Cardiac muscle cell (in vitro differentiated cells and primary cell): ENCODE results near the gene FOSL2. TPM values are rescaled to one million over a fixed set of nuclear protein-coding genes. Genes with fewer than 3 reads are reported as not detected.

Experiments
- DNase-seq, 2 donors: peaks; one replicate each; pipeline versions ENCODE4 v3.0.0 to v3.0.0-alpha.2; 2010 to 2017; ENCODE audit warnings: low read depth in 1 of 2, low spot score in 1 of 2
- H3K27ac ChIP-seq: fragments of 200-600 bp; sonication (generic); 2 replicates; pipeline ENCODE4 v1.5.1; 2016
- H3K27me3 ChIP-seq: fragments of 200-600 bp; sonication (generic); 2 replicates; pipeline ENCODE4 v1.6.0; 2016; ENCODE audit warnings: control low read depth
- H3K36me3 ChIP-seq: fragments of 200-600 bp; sonication (generic); 2 replicates; pipeline ENCODE4 v1.5.1; 2016; ENCODE audit warnings: control low read depth
- H3K4me1 ChIP-seq: fragments of 200-600 bp; sonication (generic); 2 replicates; pipeline ENCODE4 v1.8.1; 2017; ENCODE audit warnings: low read depth, mild to moderate bottlenecking, mixed run types
- H3K4me3 ChIP-seq: fragments of 200-600 bp; sonication (generic); 2 replicates; pipeline ENCODE4 v1.5.1; 2016; ENCODE audit warnings: mild to moderate bottlenecking
- H3K9me3 ChIP-seq: fragments of 200-600 bp; sonication (generic); 2 replicates; pipeline ENCODE4 v1.5.1; 2017; ENCODE audit warnings: low read depth, mild to moderate bottlenecking, control low read depth
- polyA plus RNA-seq: library from polyadenylated mRNA; unstranded; fragments of >200 nt; fragmentation: Nextera tagmentation; extraction: Ambion mirVana; gene quantifications from 2 replicates; pipeline ENCODE4 v1.2.1, GENCODE V29; 2016
- total RNA-seq: library from RNA; depleted of rRNA; stranded (reverse); fragments of >200 nt; gene quantifications from 2 replicates; pipeline ENCODE4 v1.2.3, GENCODE V29; 2016
- TF ChIP-seq, protein P1 (sequence below): IDR thresholded peaks from 2 replicates; pipeline ENCODE4 v1.5.1; 2012; ENCODE audit warnings: low read depth, mild to moderate bottlenecking, low read length

The FOSL2 gene
- total and polyA plus RNA-seq, 2 experiments from 2014 or later: 2.0 to 3.5 TPM

DNA sequence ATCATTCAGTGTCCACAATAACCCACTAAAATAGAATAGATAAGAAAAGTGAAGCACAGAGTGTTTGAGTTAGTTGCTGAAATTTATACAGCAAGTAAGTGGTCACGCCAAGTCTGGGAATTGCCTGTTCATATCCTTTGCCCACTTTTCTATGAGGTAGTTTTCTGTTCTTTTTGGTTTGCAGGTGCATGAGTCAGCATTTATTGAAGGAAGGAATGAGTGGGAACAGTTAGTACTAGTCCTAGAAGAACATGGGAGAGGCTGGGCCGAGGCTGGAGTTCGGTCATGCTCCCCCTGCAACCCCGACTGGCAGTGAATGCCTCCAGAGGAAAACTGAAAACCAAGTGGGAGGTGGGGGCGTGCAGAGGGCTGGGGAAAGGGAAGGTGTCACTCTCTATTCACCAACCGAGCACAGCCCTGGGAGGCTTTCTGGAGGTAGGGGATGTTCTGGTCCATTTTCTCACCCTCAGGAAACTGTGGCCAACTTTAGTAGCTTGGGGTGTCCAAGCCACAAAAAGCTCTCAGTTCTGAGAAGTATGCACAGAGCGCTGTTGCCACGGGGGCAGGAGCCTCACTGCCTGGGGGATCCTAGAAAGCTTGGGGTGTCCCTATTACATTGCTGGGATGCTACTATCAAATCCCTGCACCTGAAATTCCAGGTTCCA, 41.4 kb downstream of the FOSL2 start:
- H3K27me3 ChIP-seq: no peaks in the 10 kb centered on the region
- H3K36me3 ChIP-seq: no peaks in the 10 kb centered on the region
- TF ChIP-seq, protein P1, sequence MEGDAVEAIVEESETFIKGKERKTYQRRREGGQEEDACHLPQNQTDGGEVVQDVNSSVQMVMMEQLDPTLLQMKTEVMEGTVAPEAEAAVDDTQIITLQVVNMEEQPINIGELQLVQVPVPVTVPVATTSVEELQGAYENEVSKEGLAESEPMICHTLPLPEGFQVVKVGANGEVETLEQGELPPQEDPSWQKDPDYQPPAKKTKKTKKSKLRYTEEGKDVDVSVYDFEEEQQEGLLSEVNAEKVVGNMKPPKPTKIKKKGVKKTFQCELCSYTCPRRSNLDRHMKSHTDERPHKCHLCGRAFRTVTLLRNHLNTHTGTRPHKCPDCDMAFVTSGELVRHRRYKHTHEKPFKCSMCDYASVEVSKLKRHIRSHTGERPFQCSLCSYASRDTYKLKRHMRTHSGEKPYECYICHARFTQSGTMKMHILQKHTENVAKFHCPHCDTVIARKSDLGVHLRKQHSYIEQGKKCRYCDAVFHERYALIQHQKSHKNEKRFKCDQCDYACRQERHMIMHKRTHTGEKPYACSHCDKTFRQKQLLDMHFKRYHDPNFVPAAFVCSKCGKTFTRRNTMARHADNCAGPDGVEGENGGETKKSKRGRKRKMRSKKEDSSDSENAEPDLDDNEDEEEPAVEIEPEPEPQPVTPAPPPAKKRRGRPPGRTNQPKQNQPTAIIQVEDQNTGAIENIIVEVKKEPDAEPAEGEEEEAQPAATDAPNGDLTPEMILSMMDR: no peak
- no peak overlapping the region for H3K27ac ChIP-seq
- H3K4me1 ChIP-seq: peaks cover 10% of the 10 kb centered on the region
- no peak for DNase-seq
- H3K9me3 ChIP-seq: no peaks in the 10 kb centered on the region
- H3K4me3 ChIP-seq: no peak overlapping the region

- no peak for DNase-seq
- Histone ChIP-seq H3K9me3 (no peaks in the 10 kb centered on the region), H3K4me3 (no peak overlapping the region), H3K4me1 (peaks cover 10% of the 10 kb centered on the region), H3K27me3 (no peaks in the 10 kb centered on the region), H3K36me3 (no peaks in the 10 kb centered on the region), H3K27ac (no peak overlapping the region)
- TF ChIP-seq, protein P1: no peak
These were observed 41.9 kb downstream of the FOSL2 start for GRCh38 chr2:28434600-28434989.

DNA sequence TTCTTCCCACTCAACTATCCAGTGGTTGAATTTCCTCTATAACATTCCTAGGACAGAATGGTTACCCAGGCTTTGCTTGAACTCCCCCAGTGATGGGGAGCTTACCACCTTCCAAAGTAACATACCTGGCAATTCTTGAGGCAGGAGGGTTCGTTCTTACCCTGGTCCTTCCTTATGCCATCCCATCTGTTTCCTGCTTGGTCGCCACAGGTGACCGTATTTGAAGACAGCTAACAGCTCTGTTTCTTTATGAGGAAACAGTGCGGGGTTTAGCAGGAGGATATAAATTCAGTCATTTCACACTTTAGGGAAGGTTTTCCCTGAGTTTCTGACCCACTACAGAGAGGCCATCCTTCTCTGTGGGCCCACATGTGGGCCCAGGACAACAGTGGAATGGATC, 42.6 kb downstream of the FOSL2 start:
- H3K36me3 ChIP-seq: no peaks in the 10 kb centered on the region
- H3K27ac ChIP-seq: no peak overlapping the region
- H3K4me1 ChIP-seq: peaks cover 10% of the 10 kb centered on the region
- no peak for DNase-seq
- H3K27me3 ChIP-seq: no peaks in the 10 kb centered on the region
- TF ChIP-seq, protein P1: no peak
- no peak overlapping the region for H3K4me3 ChIP-seq
- no peaks in the 10 kb centered on the region for H3K9me3 ChIP-seq

- Histone ChIP-seq H3K27ac (no peak overlapping the region), H3K27me3 (no peaks in the 10 kb centered on the region), H3K4me1 (peaks cover 10% of the 10 kb centered on the region), H3K9me3 (no peaks in the 10 kb centered on the region), H3K36me3 (no peaks in the 10 kb centered on the region), H3K4me3 (no peak overlapping the region)
- TF ChIP-seq, protein P1: no peak
- no peak for DNase-seq
These were observed 43.2 kb downstream of the FOSL2 start for GRCh38 chr2:28435814-28436351.

DNA sequence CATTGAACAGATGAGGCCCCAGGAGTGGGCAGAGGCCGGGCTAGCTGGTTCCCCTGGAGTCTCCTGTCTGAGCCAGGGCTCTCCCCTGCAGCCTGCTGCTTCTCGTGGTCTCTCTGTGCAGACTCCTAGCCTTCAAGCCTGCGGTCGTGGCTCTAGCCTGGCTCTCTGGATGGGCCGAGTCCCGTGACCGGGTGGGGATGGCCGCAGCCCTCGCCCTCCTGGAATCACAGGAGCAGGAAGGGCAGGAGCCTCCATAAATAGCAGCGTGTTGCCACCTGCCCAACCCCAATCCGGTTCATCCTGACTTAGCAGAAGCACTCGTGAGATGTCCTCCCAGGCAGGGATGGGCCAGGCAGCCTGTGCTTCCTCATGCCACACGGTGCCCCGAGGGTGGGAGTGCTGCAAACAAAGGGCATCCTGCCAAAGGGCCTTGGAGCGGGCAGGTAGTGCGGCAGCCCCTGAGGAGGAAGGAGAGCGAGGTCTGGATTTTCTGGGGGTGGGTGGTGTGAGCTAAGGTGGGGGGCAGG, 43.9 kb downstream of the FOSL2 start:
- H3K9me3 ChIP-seq: no peaks in the 10 kb centered on the region
- no peaks in the 10 kb centered on the region for H3K36me3 ChIP-seq
- H3K4me1 ChIP-seq: peaks cover 10% of the 10 kb centered on the region
- TF ChIP-seq, protein P1: no peak
- no peak overlapping the region for H3K27ac ChIP-seq
- H3K4me3 ChIP-seq: no peak overlapping the region
- no peaks in the 10 kb centered on the region for H3K27me3 ChIP-seq
- DNase-seq: no peak
